ENCODE data around the gene CCDC27.

CCDC27 gene

GRCh38 chr1:3721955-3722465 is 30.2 kb upstream of the CCDC27 start:
- no peak for DNase-seq

GRCh38 chr1:3722846-3723245 is 29.4 kb upstream of the CCDC27 start:
- no peak for DNase-seq

- peak; percentile 22 for DNase-seq
These were observed 27.7 kb upstream of the CCDC27 start for GRCh38 chr1:3724416-3725030.

GRCh38 chr1:3725366-3725765 is 26.9 kb upstream of the CCDC27 start:
- DNase-seq = no peak

GRCh38 chr1:3727042-3727824 is 25.0 kb upstream of the CCDC27 start:
- no peak for DNase-seq

GRCh38 chr1:3727825-3728776 is 24.1 kb upstream of the CCDC27 start:
- DNase-seq = no peak

- DNase-seq = no peak
These were observed 22.4 kb upstream of the CCDC27 start for GRCh38 chr1:3729594-3730542.

DNA sequence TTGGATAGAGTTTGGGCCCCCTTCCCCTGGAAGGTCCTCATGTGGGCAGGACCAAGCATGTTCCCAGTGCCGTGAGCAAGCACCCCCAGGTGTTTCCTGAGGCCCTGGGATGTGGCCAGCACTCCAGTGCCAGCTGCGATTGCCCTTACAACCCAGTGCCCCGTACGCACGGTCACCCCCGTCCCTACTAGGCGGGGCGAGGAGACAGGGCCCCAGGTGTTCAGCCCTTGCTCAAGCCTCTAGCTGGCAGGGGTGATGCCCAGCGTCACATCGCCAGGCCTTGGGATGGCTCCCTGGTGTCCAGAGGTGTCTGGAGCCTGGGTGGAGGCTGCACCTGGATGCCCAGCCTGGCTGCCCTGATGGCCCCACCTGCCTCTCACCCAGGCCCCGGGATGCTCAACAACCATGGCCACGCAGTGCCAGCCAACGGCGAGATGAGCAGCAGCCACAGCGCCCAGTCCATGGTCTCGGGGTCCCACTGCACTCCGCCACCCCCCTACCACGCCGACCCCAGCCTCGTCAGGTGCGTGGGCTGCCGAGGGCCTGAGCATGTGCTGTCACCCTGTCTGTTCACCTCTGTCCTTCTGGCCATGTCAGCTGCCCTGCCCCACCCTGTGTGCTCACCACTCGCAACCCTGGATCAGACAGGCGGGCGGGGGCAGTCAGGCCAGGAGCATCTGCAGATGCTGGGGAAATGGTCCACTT is 21.6 kb upstream of the CCDC27 start:
- DNase-seq = no peak

- no peak for DNase-seq
These were observed 20.4 kb upstream of the CCDC27 start for GRCh38 chr1:3731583-3732433.

DNA sequence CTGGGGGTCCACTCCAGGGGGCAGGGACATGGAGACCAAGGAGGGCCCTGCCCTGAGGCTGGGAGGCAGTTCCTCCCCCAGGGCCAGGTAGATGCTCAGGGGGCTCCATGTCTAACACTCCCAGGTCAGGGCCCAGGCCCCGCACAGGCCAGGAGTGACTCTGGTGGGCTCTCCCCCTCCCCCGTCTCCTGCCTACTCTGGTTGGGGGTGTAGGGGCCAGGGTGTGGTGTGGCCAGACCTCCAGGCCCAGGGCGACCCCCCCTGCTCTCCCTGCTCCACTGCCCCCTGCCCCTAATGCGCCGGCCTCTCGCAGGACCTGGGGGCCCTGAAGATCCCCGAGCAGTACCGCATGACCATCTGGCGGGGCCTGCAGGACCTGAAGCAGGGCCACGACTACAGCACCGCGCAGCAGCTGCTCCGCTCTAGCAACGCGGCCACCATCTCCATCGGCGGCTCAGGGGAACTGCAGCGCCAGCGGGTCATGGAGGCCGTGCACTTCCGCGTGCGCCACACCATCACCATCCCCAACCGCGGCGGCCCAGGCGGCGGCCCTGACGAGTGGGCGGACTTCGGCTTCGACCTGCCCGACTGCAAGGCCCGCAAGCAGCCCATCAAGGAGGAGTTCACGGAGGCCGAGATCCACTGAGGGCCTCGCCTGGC is 19.7 kb upstream of the CCDC27 start:
- no peak for DNase-seq

GRCh38 chr1:3733094-3733882 is 19.0 kb upstream of the CCDC27 start:
- no peak for DNase-seq

DNA sequence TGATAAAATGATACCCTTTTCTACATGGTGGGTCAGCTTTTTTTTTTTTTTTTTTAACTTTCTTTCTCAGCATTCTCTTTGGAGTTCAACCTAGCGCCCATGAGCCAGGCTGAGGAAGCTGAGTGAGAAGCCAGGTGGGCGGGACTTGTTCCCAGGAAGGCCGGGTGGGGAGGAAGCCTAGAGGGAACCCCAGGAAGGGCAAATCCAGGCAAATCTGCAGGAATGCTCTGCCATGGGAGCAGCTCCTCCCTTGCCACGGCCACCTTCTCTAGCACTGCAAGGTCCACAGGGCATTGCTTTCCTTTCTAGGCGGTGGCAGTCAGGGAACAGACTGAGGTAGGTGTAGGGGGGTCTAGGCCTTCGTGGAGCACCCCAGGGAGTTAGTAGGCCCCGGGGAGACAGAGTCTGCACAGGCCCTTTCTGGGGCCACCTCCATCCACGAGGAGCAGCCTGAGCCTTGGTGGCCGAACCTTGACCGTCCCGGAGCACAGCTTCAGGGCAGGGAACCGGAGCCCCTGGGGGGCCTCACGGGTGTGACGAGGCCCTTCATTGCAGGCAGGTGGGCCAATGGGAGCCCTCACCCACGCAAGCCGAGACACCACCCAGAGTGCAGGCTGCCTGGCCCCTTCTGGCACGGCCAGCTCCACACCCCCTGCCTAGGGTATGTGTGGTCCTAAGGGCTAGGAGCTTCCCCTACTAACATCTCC is 18.2 kb upstream of the CCDC27 start:
- DNase-seq = no peak

GRCh38 chr1:3734602-3735001 is 17.6 kb upstream of the CCDC27 start:
- DNase-seq = no peak

DNA sequence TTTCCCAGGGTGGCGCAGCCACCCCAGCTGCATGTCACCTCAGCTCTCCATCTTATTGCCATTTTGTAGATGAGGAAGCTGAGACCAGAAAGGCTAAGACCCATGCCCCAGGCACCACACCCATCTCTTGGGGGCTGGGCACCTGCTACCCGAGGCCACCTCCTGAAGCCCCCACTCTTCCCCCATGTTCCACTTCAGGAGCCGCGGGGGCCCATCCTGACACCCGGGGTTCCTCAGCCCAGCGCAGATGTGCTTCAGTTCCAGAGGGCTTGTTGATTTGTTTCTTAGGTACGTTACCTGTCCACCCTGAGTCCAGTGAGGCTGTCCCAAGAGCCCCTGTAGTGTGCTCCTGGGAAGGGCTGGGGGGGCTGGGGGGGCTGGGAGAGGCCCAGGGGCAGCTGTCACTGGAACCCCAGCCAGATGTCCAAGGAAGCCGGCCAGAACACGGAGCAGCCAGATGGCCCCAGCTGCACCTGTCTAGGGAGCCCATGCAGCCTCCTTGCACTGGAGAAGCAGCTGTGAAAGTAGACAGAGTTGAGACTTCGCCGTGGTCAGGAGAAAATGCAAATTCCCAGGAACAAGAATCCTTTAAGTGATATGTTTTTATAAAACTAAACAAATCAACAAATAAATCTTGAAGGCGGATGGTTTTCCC is 17.1 kb upstream of the CCDC27 start:
- DNase-seq = no peak

- DNase-seq = no peak
These were observed 16.6 kb upstream of the CCDC27 start for GRCh38 chr1:3735688-3736087.

- DNase-seq = no peak
These were observed 16.1 kb upstream of the CCDC27 start for GRCh38 chr1:3736131-3736561.

GRCh38 chr1:3736708-3737107 is 15.5 kb upstream of the CCDC27 start:
- DNase-seq = no peak

DNA sequence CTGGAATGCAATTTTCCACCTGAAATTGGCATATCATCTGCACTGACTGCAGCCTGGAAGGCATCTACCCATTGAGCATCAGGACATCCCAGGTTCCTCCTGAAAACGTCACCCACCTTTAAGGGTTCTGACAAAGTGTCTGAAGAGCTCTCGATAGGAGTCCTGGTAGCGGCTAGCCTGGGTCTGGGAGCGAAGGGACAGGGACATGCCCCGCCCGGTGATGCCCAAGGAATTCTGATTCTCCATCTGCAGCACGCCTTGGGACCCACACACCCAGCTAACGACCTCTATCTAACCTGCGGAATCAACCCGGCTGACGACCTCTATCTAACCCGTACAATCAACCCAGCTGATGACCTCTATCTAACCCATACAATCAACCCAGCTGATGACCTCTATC is 13.3 kb upstream of the CCDC27 start:
- DNase-seq = no peak

Measured in NK-92 treated with Interleukin-12 subunit alpha and Interleukin-12 subunit beta, amount 100 ng/mL, for 24 hours (cell line).